ENCODE data around the gene TGIF1. TPM values are rescaled to one million over a fixed set of nuclear protein-coding genes. Genes with fewer than 3 reads are reported as not detected.
"Not testable (repeated sequence)": the region's sequence is repeated elsewhere in the genome, so short reads cannot be mapped to it uniquely, and the experiment has no call there.

Gene TGIF1
- 1 to 10 TPM; 8.2 to 8.7 TPM for total RNA-seq

DNA sequence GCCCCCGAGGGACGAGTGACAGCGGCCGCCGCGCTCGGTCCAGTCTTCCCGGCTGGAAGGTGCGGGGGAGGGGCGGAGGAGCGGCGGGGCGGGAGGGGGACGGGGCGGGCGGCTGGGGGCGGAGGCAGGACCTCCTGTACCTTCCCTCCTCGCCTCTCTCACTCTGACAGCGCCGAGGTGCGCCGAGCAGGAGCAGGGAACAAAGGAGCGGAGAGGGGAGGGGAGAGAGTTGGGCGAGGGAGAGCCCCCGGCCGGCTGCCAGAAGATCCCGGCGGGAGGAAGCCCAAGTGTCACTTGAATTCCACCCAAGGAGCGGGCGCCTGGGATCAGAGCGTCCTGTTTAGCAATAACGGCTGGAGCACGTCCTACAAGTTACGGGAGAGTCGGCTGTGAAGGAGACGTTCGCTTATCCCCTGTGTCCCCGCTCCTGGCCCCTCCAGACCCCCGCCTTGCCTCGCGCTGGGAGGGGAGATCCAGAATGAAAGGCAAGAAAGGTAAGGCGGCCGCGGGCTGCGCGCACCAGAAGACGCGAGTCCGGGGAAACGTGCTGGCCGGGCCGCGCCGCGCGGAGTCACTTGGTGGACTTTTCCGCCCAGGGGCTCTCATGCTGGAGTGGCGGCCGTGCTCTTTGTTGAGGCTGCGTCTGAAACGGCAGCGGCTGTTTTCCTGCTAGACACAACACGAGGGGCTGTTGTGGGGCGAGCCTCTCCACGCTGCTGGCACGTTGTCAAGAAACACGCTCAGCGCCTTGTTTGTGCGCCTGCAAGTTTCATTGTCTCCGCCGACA is at the start of gene TGIF1:
TGIF1 (plus strand) TSS at position 161 of the 787 bp plus-strand sequence; CDS start at position 479, 318 bp downstream.
- ATAC-seq, result peak; percentile 6
- CTCF ChIA-PET, result interaction anchor here (5.2 to 5.3 kb wide), 2 partner anchors 135 to 145 kb away, joined by 54 to 84 read pairs; no protein-coding TSS in a partner anchor
- peak; percentile 71 for DNase-seq
- POLR2A ChIA-PET, result interaction anchor here (0.5 to 4.2 kb wide), 9 partner anchors 65 to 389 kb away, joined by 3 to 40 read pairs (median 6); partner anchors contain the start of gene MYL12A
- Mint-ChIP-seq H3K27ac (peak within 1 kb of the TSS; percentile 93), H3K9me3 (ENCODE audit: insufficient read depth) (no peaks in the 10 kb centered on the region), H3K4me1 (ENCODE audit: low read depth) (peaks cover 39% of the 10 kb centered on the region), H3K27me3 (ENCODE audit: low read depth) (no peaks in the 10 kb centered on the region), H3K36me3 (ENCODE audit: low read depth) (no peaks in the 10 kb centered on the region), H3K4me3 (peak within 1 kb of the TSS; percentile 95)

DNA sequence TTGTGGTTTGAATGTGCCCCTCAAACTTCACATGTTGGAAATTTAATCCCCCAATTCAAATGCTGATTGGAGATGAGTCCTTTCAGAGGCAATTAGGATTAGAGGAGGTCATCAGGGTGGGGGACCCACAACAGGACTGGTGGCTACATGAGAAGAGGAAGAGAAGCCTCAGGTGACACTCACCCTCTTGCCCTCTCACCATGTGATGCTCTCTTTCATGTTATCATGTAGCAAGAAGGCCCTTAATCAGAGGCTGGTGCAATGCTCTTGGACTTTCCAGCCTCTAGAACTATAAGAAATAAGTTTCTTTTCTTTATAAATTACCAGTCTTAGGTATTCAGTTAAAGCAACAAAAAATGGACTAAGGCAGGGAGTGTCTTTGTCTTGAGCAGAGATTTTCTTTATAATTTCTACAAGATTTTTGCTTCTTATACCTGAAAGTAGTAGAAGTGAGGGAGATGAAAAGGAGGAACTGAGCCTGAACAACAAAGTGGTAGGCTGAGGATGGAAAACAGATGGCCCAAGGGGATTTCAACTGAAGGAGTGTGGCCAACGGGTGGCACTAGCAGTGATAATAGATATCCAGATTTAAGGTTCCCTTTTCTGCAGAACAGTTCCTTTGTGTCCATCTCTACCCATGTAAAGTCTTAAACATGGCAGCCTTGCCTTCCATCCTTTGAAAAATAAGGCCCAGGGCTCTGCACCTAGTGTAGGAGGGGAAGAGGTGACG is 49.2 kb upstream of the TGIF1 start:
- POLR2A ChIA-PET, result no interaction called here
- no peak for ATAC-seq
- Mint-ChIP-seq H3K4me3 (no peak overlapping the region), H3K36me3 (ENCODE audit: low read depth) (no peaks in the 10 kb centered on the region), H3K27me3 (ENCODE audit: low read depth) (peaks cover 2% of the 10 kb centered on the region), H3K4me1 (ENCODE audit: low read depth) (peaks cover 5% of the 10 kb centered on the region), H3K27ac (no peak overlapping the region), H3K9me3 (ENCODE audit: insufficient read depth) (peaks cover 5% of the 10 kb centered on the region)
- no peak for DNase-seq
- CTCF ChIA-PET, result no interaction called here

DNA sequence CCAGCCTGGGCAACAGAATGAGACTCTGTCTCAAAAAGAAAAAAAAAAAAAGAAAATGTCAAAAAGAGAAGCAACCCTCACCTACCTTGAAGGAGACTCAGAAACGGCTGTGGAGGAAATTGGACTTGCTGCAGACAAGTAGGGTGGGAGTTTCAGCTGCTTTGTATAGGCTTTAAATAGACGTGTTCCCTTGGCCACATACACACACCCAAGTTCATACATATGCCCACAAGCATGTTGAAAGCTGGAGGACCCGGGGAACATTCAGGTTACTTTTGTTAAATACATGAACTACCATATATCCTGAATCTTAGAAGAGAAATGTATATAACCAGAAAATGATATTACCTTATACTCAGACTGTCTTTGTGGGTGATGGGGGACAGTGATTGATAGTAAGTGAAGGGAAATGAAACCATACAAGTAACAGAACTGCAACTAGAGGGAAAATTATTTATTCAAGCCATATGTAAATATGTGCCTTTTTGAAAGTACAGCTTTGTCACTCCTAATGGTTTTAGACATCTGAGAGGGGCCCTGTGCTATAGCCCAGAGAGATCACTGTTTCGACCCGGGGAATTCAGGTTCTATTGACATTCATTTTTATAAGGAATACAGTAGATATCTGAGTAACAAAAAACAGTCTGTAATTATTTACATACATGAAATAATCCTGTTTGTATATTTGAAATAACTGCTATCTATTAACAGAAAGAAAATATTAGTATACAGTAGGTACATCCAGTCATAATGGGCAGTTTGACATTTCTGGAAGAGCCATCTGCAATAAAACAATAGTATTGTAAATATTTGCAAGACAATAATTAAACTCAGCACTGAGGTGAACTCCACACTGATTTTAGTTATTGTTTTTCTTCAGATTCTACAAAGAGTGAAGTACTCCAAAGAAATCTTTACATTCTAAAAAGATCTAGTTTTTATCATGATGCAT is 48.0 kb upstream of the TGIF1 start:
- Mint-ChIP-seq H3K27ac (no peak overlapping the region), H3K36me3 (ENCODE audit: low read depth) (no peaks in the 10 kb centered on the region), H3K9me3 (ENCODE audit: insufficient read depth) (peaks cover 5% of the 10 kb centered on the region), H3K4me3 (no peak overlapping the region), H3K4me1 (ENCODE audit: low read depth) (peaks cover 5% of the 10 kb centered on the region), H3K27me3 (ENCODE audit: low read depth) (peaks cover 2% of the 10 kb centered on the region)
- ATAC-seq (no peak), DNase-seq (no peak)
- CTCF ChIA-PET, result no interaction called here
- POLR2A ChIA-PET, result no interaction called here

DNA sequence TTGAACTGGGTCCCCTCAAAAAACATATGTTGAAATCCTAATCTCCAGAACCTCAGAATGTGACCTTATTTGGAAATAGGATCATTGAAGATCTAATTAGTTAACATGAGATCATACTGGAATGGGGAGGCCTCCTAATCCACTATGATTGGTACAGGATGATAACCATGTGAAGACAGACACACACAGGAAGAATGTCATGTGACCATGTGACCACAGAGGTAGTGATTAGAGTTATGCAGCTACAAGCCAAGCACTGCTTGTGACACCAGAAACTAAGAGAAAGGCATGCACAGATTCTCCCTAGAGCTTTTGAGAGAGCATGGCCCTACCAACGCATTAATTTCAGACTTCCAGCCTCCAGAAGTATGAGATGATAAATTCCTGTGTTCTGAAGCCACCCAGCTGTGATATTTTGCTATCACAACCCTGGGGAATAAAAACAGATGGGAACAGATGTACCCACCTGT is 47.0 kb upstream of the TGIF1 start:
- no peaks in the 10 kb centered on the region for H3K36me3 Mint-ChIP-seq (ENCODE audit: low read depth)
- CTCF ChIA-PET, result no interaction called here
- DNase-seq (no peak), ATAC-seq (no peak)
- no peak overlapping the region for H3K27ac Mint-ChIP-seq
- peaks cover 5% of the 10 kb centered on the region for H3K9me3 Mint-ChIP-seq (ENCODE audit: insufficient read depth)
- POLR2A ChIA-PET, result no interaction called here
- H3K4me3 Mint-ChIP-seq, result no peak overlapping the region
- H3K4me1 Mint-ChIP-seq (ENCODE audit: low read depth), result peaks cover 5% of the 10 kb centered on the region
- H3K27me3 Mint-ChIP-seq (ENCODE audit: low read depth), result peaks cover 2% of the 10 kb centered on the region

DNA sequence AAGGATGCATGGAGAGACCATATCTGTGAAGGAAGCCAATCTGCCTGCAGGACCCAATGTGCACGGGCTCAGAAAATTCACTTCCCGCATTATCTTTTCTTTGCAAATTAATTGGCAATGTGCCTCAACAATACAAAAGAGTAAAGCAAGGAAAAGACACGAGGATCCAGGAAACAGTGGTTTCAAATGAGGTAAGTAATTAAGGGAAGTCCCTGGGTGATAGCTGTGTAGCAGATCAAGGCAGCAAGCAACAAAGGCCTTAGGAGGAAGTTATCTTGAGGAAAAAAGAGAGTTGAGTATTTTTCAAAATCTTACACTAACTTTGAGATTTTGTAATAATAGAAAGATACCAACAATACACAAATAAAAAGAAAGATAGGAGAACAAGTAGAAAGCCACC is 44.3 kb upstream of the TGIF1 start:
- ATAC-seq (no peak), DNase-seq (no peak)
- ChIA-PET POLR2A (no interaction called here), CTCF (interaction anchor here (1.6 kb wide), 1 partner anchor 260 kb away, joined by 4 read pairs; no protein-coding TSS in a partner anchor)
- Mint-ChIP-seq H3K4me1 (ENCODE audit: low read depth) (peaks cover 5% of the 10 kb centered on the region), H3K27ac (no peak overlapping the region), H3K4me3 (no peak overlapping the region), H3K27me3 (ENCODE audit: low read depth) (no peaks in the 10 kb centered on the region), H3K9me3 (ENCODE audit: insufficient read depth) (peaks cover 3% of the 10 kb centered on the region), H3K36me3 (ENCODE audit: low read depth) (no peaks in the 10 kb centered on the region)

DNA sequence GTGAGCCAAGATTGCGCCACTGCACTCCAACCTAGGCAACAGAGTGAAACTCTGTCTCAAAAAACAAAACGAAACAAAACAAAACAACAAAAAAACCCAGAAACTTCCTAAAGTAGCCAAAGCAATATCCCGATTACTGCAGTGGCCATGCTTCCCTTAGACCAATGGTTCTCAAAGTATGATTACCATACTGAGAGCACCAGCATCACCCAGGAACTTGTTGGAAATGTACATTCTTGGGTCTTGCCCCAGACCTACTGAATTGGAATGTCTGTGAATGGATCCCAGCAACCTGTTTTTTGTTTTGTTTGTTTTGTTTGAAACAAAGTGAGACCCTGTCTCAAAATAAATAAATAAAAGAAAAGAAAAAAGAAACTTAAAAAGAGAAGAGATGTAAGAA is 41.9 kb upstream of the TGIF1 start:
- no peak for DNase-seq
- H3K36me3 Mint-ChIP-seq (ENCODE audit: low read depth), result no peaks in the 10 kb centered on the region
- H3K4me1 Mint-ChIP-seq (ENCODE audit: low read depth), result peaks cover 12% of the 10 kb centered on the region
- H3K27me3 Mint-ChIP-seq (ENCODE audit: low read depth), result no peaks in the 10 kb centered on the region
- ATAC-seq, result no peak
- ChIA-PET POLR2A (no interaction called here), CTCF (no interaction called here)
- H3K4me3 Mint-ChIP-seq, result no peak overlapping the region
- no peaks in the 10 kb centered on the region for H3K9me3 Mint-ChIP-seq (ENCODE audit: insufficient read depth)
- no peak overlapping the region for H3K27ac Mint-ChIP-seq

DNA sequence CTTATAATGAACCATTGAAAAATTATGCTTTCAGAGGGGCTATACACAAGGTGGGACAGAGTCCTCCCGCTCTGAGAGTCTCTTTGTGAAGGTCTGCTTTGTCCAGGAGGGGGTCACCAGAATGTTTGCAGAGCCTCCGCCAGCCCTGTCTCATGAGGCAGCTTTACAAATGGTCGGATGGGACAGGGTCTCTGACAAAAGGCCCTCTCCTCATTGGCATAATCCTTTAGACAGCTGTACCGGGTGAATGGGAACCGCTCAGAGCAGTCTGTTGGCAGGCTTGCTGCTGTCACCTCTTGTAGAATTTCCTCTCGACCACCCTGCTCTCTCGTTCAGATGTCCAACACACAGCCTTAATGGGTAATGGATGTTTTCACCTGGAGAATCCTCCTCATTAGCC is 40.2 kb upstream of the TGIF1 start:
- H3K27ac Mint-ChIP-seq, result no peak overlapping the region
- H3K9me3 Mint-ChIP-seq (ENCODE audit: insufficient read depth), result no peaks in the 10 kb centered on the region
- peaks cover 10% of the 10 kb centered on the region for H3K4me1 Mint-ChIP-seq (ENCODE audit: low read depth)
- H3K4me3 Mint-ChIP-seq, result no peak overlapping the region
- H3K27me3 Mint-ChIP-seq (ENCODE audit: low read depth), result no peaks in the 10 kb centered on the region
- ATAC-seq, result no peak
- H3K36me3 Mint-ChIP-seq (ENCODE audit: low read depth), result no peaks in the 10 kb centered on the region
- POLR2A ChIA-PET, result no interaction called here
- DNase-seq, result no peak
- CTCF ChIA-PET, result no interaction called here

DNA sequence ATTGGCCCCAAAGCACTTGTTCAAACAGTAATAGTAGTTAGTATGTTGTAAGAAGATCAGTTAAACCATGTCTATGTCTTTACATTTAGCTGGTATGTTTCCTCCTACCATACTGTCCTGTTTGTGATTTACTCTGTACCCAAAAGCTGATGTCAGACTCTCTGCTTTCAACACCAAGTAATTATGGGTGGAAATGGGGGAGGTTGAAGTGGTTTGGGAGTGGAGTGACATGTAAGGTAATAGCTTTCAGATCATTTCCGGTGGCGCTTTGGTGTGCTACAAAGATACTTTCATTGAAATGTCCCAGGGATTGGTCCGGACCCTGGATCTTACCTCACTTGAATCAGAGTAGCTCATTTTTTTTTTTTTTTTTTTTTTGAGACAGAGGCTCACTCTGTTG is 39.7 kb upstream of the TGIF1 start:
- ChIA-PET CTCF (no interaction called here), POLR2A (no interaction called here)
- Mint-ChIP-seq H3K27me3 (ENCODE audit: low read depth) (no peaks in the 10 kb centered on the region), H3K36me3 (ENCODE audit: low read depth) (no peaks in the 10 kb centered on the region), H3K27ac (no peak overlapping the region), H3K4me3 (no peak overlapping the region), H3K4me1 (ENCODE audit: low read depth) (peaks cover 10% of the 10 kb centered on the region), H3K9me3 (ENCODE audit: insufficient read depth) (no peaks in the 10 kb centered on the region)
- ATAC-seq, result no peak
- DNase-seq, result no peak

DNA sequence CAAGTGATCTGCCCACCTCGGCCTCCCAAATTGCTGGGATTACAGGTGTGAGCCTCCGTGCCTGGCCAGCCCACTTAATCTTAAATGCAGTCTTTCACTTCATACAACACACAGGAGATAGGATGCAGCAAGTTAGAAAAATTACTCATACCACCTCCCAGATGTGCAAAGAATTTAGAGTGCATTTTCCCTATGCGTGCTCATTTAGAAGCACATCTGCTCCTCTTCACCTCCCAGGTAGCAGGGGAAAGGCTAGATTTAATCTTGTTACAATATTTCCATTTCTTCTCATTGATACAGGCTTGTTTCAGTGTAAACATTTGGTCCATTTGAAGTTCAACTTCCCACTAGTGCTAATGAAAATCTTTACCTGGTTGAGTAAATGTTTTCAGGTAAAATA is 39.1 kb upstream of the TGIF1 start:
- DNase-seq; ATAC-seq; H3K4me3 Mint-ChIP-seq; CTCF ChIA-PET; H3K36me3 Mint-ChIP-seq (ENCODE audit: low read depth); H3K27ac Mint-ChIP-seq; POLR2A ChIA-PET; H3K27me3 Mint-ChIP-seq (ENCODE audit: low read depth); H3K9me3 Mint-ChIP-seq (ENCODE audit: insufficient read depth): not testable (repeated sequence)
- H3K4me1 Mint-ChIP-seq (ENCODE audit: low read depth), result peaks cover 10% of the 10 kb centered on the region

DNA sequence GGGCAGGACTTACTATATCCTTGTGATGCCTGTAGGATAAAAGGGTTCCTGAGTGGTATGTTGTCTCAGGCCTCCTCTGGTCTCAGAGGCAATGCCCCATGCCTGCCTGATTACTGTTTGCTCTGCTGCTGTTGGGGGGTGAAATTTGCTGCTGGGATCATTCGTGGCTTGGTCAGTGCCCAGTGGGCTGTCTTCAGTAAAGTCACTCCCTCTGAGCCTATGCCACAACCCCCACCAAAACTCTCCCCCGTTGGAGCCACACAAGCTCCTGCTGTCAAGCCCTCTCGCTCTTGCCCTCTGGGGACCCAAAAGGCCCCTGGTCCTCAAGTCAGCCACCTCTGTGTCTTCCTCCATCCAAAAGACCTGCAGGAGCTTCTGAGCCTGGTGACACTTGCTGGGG is 38.6 kb upstream of the TGIF1 start:
- no peak overlapping the region for H3K4me3 Mint-ChIP-seq
- no peak for ATAC-seq
- ChIA-PET CTCF (no interaction called here), POLR2A (no interaction called here)
- no peaks in the 10 kb centered on the region for H3K27me3 Mint-ChIP-seq (ENCODE audit: low read depth)
- no peaks in the 10 kb centered on the region for H3K9me3 Mint-ChIP-seq (ENCODE audit: insufficient read depth)
- H3K4me1 Mint-ChIP-seq (ENCODE audit: low read depth), result peaks cover 10% of the 10 kb centered on the region
- peak overlapping the region; percentile 31 for H3K27ac Mint-ChIP-seq
- H3K36me3 Mint-ChIP-seq (ENCODE audit: low read depth), result no peaks in the 10 kb centered on the region
- DNase-seq, result no peak

DNA sequence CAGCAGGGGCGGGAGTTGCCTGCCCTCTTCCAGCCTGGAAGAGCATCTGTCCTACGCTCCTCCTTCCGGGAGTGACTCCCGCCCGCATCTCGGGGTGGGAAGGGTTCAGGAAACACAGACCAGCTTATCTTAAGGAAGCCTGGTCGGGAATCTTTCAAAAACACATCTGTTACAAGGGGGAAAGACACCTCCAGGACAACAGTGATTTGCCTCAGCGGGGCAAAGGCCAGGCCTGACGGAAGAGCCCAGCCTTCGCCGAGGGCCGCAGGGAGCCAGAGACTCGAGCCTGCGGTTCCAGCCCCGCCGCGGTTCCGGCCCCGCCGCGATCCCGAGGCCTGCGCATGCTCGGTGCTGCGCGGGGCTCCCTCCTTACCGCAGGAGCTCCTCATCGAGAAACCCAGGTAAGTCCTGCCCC is 38.1 kb upstream of the TGIF1 start:
- Mint-ChIP-seq H3K4me1 (ENCODE audit: low read depth) (peaks cover 10% of the 10 kb centered on the region), H3K27ac (no peak overlapping the region), H3K27me3 (ENCODE audit: low read depth) (no peaks in the 10 kb centered on the region), H3K4me3 (no peak overlapping the region), H3K36me3 (ENCODE audit: low read depth) (no peaks in the 10 kb centered on the region), H3K9me3 (ENCODE audit: insufficient read depth) (no peaks in the 10 kb centered on the region)
- ATAC-seq, result peak; percentile 55
- DNase-seq, result peak; percentile 22
- ChIA-PET CTCF (interaction anchor here (1.2 kb wide), 1 partner anchor 255 kb away, joined by 3 read pairs; no protein-coding TSS in a partner anchor), POLR2A (no interaction called here)

Measured in activated CD8-positive, alpha-beta T cell treated with anti-CD3 and anti-CD28 coated beads, Interleukin-2, amount 10 ng/mL, durations not matched to agents 7 days and 5 days (primary cell).